Gastroesophageal sphincter (tissue), 3 donors: ENCODE results near the gene HBA2.

ENCODE experiments used
- EP300 ChIP-seq: sonication (generic); formaldehyde crosslinking; IDR thresholded peaks from one replicate; pipeline ENCODE4 v1.6.1; 2017; ENCODE audit warnings: antibody characterized with exemption, mild to moderate bottlenecking
- POLR2A ChIP-seq, 2 donors: fragments of 450-650 bp; IDR thresholded peaks; one replicate each; pipeline ENCODE4 v1.6.1; 2017; ENCODE audit warnings: antibody characterized with exemption in 2 of 2, mild to moderate bottlenecking in 2 of 2, moderate library complexity in 1 of 2
- POLR2AphosphoS5 ChIP-seq: sonication (generic); formaldehyde crosslinking; IDR thresholded peaks from one replicate; pipeline ENCODE4 v1.6.1; 2017; ENCODE audit warnings: antibody characterized with exemption
- TF ChIP-seq, protein P1 (sequence below), 4 experiments: fragments of 200-600 bp in 2 of 4; fragments of 450-650 bp in 2 of 4; sonication (generic) in 1 of 4; IDR thresholded peaks; one replicate each; pipeline ENCODE4 v1.5.1; 2017 to 2019; ENCODE audit warnings: antibody characterized with exemption in 4 of 4, mild to moderate bottlenecking in 2 of 4, moderate library complexity in 2 of 4

GRCh38 chr16:144797-145252, 27.9 kb upstream of the HBA2 start:
- TF ChIP-seq EP300 (no peak), POLR2AphosphoS5 (no peak), POLR2A (IDR thresholded peaks at IDR 0.05) (no peak)
- TF ChIP-seq, protein P1, sequence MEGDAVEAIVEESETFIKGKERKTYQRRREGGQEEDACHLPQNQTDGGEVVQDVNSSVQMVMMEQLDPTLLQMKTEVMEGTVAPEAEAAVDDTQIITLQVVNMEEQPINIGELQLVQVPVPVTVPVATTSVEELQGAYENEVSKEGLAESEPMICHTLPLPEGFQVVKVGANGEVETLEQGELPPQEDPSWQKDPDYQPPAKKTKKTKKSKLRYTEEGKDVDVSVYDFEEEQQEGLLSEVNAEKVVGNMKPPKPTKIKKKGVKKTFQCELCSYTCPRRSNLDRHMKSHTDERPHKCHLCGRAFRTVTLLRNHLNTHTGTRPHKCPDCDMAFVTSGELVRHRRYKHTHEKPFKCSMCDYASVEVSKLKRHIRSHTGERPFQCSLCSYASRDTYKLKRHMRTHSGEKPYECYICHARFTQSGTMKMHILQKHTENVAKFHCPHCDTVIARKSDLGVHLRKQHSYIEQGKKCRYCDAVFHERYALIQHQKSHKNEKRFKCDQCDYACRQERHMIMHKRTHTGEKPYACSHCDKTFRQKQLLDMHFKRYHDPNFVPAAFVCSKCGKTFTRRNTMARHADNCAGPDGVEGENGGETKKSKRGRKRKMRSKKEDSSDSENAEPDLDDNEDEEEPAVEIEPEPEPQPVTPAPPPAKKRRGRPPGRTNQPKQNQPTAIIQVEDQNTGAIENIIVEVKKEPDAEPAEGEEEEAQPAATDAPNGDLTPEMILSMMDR (IDR thresholded peaks at IDR 0.05), result no peak
